Transverse colon (tissue), 4 donors: ENCODE data around the gene WDR64. TPM values are rescaled to one million over a fixed set of nuclear protein-coding genes. Genes with fewer than 3 reads are reported as not detected.

ENCODE experiments used
- DNase-seq: peaks from one replicate; pipeline ENCODE4 v3.0.0-alpha.2; 2019
- H3K27ac ChIP-seq, 4 donors: fragments of 200-600 bp; sonication (generic); 2 replicates each; pipeline ENCODE4 v1.5.1; 2016 to 2018; ENCODE audit warnings: inconsistent platforms in 4 of 4
- H3K27me3 ChIP-seq: fragments of 200-600 bp; sonication (generic); 2 replicates; pipeline ENCODE4 v1.5.1; 2017; ENCODE audit warnings: inconsistent platforms
- H3K36me3 ChIP-seq, 4 donors: fragments of 200-600 bp; sonication (generic); 2 replicates each; pipeline ENCODE4 v1.5.1; 2017 to 2019; ENCODE audit warnings: inconsistent platforms in 4 of 4
- H3K4me1 ChIP-seq, 4 donors: fragments of 200-600 bp; sonication (generic); 2 replicates each; pipeline ENCODE4 v1.5.1; 2017 to 2020; ENCODE audit warnings: inconsistent platforms in 4 of 4
- H3K4me3 ChIP-seq, 4 donors: fragments of 200-600 bp; sonication (generic); 1 replicate in 1 of 4; 2 replicates in 3 of 4; pipeline versions ENCODE4 v1.5.1 to v1.6.1; 2017 to 2019; ENCODE audit warnings: inconsistent platforms in 4 of 4
- H3K9me3 ChIP-seq, 2 donors: fragments of 200-600 bp; sonication (generic); 2 replicates each; pipeline ENCODE4 v1.5.1; 2017 to 2019; ENCODE audit warnings: inconsistent platforms in 2 of 2
- EP300 ChIP-seq: sonication (generic); formaldehyde crosslinking; IDR thresholded peaks from one replicate; pipeline ENCODE4 v1.6.1; 2017; ENCODE audit warnings: antibody characterized with exemption, low read depth
- POLR2A ChIP-seq: fragments of 450-650 bp; IDR thresholded peaks from one replicate; pipeline ENCODE4 v1.6.1; 2016; ENCODE audit warnings: antibody characterized with exemption, mild to moderate bottlenecking, moderate library complexity
- POLR2AphosphoS5 ChIP-seq, 3 donors: sonication (generic); formaldehyde crosslinking; IDR thresholded peaks; one replicate each; pipeline ENCODE4 v1.6.1; 2016; ENCODE audit warnings: antibody characterized with exemption in 3 of 3
- WGBS, 2 donors: methylation state at CpG; one replicate each; pipeline ENCODE4 v1.1.5; 2018; ENCODE audit warnings: low coverage in 1 of 2; 5-methylcytosine and 5-hydroxymethylcytosine counted together
- in situ Hi-C, 4 donors: fragments of 200-750 bp; cut with MboI; loops; one replicate each; pipeline versions ENCODE4 v1.15.0 to v1.15.1; 2017; ENCODE audit warnings: low sequenced_read_pairs in 3 of 4, low pct_ligation_motif_present in 1 of 4, low pct_unique_long_range_greater_than_20kb in 1 of 4
- intact Hi-C: fragments of 100-400 bp; cut with DNase I; formaldehyde crosslinking; loops from one replicate; pipeline ENCODE4 v1.15.1; 2023; ENCODE audit warnings: low total_unique reads
- total RNA-seq, 4 donors: library from RNA; depleted of rRNA; stranded (reverse); fragments of >200 nt; gene quantifications; one replicate each; pipeline ENCODE4 v1.1.0, GENCODE V29; 2016
- TF ChIP-seq, protein P1 (sequence below), 5 experiments: fragments of 200-600 bp in 3 of 5; fragments of 450-650 bp in 2 of 5; sonication (generic) in 3 of 5; IDR thresholded peaks; 1 replicate in 2 of 5; 2 replicates in 3 of 5; pipeline ENCODE4 v1.5.1; 2016 to 2017; ENCODE audit warnings: antibody characterized with exemption in 5 of 5, inconsistent platforms in 3 of 5, mild to moderate bottlenecking in 2 of 5, moderate library complexity in 1 of 5

Gene WDR64
- total RNA-seq, 4 donors from 2014 or later = not detected

DNA sequence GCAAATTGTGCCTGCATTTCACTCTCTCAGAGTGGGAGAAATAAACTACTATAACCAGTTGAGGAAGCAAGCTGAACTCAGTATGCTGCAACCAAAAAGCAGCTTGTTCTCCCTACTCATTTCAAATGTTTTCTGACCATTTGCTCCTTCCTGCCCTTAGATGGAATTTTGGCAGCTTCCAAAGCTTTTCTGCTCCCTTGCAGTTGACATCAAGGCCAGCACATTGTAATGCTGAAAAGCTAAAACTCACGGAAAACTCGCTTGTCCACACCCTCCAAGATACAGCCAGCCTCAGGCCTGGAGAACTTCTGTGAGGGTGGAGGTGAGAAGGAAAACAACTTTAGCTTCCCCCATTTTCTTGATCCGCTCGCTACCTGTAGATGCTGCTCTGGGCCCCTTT, 6.9 kb upstream of the WDR64 start:
- WGBS, 2 donors = 87 to 100% methylated on average over 2 to 4 of the region's 4 CpGs
- Histone ChIP-seq H3K9me3 (no peaks in the 10 kb centered on the region), H3K27ac (no peak overlapping the region), H3K4me1 (peaks cover 0 to 7% (median 3%) of the 10 kb centered on the region in 4 donors), H3K27me3 (no peaks in the 10 kb centered on the region), H3K4me3 (no peak overlapping the region), H3K36me3 (no peaks in the 10 kb centered on the region)
- DNase-seq = no peak
- TF ChIP-seq, protein P1, sequence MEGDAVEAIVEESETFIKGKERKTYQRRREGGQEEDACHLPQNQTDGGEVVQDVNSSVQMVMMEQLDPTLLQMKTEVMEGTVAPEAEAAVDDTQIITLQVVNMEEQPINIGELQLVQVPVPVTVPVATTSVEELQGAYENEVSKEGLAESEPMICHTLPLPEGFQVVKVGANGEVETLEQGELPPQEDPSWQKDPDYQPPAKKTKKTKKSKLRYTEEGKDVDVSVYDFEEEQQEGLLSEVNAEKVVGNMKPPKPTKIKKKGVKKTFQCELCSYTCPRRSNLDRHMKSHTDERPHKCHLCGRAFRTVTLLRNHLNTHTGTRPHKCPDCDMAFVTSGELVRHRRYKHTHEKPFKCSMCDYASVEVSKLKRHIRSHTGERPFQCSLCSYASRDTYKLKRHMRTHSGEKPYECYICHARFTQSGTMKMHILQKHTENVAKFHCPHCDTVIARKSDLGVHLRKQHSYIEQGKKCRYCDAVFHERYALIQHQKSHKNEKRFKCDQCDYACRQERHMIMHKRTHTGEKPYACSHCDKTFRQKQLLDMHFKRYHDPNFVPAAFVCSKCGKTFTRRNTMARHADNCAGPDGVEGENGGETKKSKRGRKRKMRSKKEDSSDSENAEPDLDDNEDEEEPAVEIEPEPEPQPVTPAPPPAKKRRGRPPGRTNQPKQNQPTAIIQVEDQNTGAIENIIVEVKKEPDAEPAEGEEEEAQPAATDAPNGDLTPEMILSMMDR (IDR thresholded peaks at IDR 0.05) = no peak
- TF ChIP-seq EP300 (no peak), POLR2AphosphoS5 (IDR thresholded peaks at IDR 0.05) (no peak), POLR2A (no peak)
- intact Hi-C loops = no loop called here
- in situ Hi-C loops = loop anchor here in 1 of 4 donors (25.0 kb wide), 1 partner anchor 108 kb away; the partner anchor contains the start of gene KMO

DNA sequence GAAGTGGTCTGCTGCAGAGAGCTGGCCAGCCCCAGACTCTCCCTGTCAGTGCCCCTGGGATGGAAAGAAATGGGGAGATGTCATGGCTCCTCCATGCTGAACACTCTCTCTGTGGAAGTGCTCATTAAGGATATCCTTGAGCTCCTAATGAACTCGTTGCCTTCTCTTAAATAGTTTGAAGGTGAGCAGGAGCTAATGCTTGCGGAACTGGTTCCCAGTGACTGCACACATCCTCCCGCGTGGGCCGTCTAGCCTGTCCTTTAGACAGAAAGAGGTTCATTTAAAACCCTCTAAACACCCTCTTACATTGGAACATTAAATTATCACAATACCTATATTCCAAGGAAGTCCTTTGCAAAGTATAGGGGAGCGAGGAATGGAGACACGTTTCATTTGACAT, 5.9 kb upstream of the WDR64 start:
- Histone ChIP-seq H3K36me3 (no peaks in the 10 kb centered on the region), H3K27me3 (no peaks in the 10 kb centered on the region), H3K4me1 (no peaks in the 10 kb centered on the region), H3K4me3 (no peak overlapping the region), H3K9me3 (no peaks in the 10 kb centered on the region), H3K27ac (no peak overlapping the region)
- in situ Hi-C loops (loop anchor here in 1 of 4 donors (25.0 kb wide), 1 partner anchor 109 kb away; the partner anchor contains the start of gene KMO), intact Hi-C loops (no loop called here)
- no peak for TF ChIP-seq EP300
- TF ChIP-seq, protein P1 (IDR thresholded peaks at IDR 0.05) = no peak
- TF ChIP-seq POLR2A = no peak
- no peak for TF ChIP-seq POLR2AphosphoS5 (IDR thresholded peaks at IDR 0.05)
- no peak for DNase-seq
- WGBS, 2 donors = 71 to 92% methylated on average over 5 to 7 of the region's 7 CpGs

DNA sequence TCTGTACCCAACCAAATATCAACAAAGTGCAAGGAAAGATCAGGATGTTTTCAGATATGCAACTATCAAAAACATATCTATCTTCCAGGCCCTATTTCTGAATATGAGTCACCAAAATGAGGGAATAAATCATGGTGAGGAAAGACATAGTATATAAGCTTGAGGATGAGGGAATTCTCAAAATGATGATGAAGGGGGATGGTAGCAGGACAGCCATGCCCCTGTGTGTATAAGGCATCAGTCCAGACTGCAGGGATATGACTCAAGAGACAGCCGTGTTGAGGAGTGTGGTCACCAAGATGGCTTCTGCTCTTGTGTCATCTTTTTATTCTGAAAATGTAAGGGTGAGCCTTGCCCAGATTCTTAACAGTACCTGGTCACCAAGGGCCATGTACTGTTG, 4.4 kb upstream of the WDR64 start:
- Histone ChIP-seq H3K27me3 (no peaks in the 10 kb centered on the region), H3K9me3 (no peaks in the 10 kb centered on the region), H3K27ac (no peak overlapping the region), H3K4me3 (no peak overlapping the region), H3K4me1 (no peaks in the 10 kb centered on the region), H3K36me3 (no peaks in the 10 kb centered on the region)
- WGBS, 2 donors = 50 to 83% methylated on average over 1 of the region's 1 CpG
- no peak for TF ChIP-seq POLR2AphosphoS5 (IDR thresholded peaks at IDR 0.05)
- TF ChIP-seq, protein P1 (IDR thresholded peaks at IDR 0.05) = no peak
- no peak for TF ChIP-seq EP300
- TF ChIP-seq POLR2A = no peak
- DNase-seq = no peak
- in situ Hi-C loops = loop anchor here in 1 of 4 donors (25.0 kb wide), 1 partner anchor 110 kb away; the partner anchor contains the start of gene KMO
- intact Hi-C loops = no loop called here

DNA sequence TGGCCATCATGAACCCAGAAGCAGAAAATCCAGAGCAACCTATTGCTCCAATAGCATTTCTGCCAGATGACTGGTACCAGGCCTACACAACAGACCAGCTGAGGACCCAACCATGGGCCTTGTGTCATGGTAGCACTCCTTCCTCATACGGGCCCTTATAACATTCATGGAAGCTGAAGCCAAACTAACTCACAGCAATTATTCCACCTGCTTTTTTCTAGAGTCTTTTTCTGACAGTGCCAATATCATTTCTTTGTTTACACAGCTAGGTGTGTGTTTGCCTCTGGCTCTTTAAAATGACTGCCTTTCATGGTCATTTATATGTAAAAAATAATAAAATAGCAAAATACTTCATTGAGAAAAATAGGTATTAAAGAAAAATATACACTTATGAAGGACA, 3.9 kb upstream of the WDR64 start:
- DNase-seq = no peak
- H3K9me3 ChIP-seq = no peaks in the 10 kb centered on the region
- 50 to 73% methylated on average over 1 of the region's 1 CpG for WGBS, 2 donors
- no peaks in the 10 kb centered on the region for H3K36me3 ChIP-seq
- H3K27me3 ChIP-seq = no peaks in the 10 kb centered on the region
- no peak overlapping the region for H3K4me3 ChIP-seq
- H3K27ac ChIP-seq = no peak overlapping the region
- TF ChIP-seq, protein P1 (IDR thresholded peaks at IDR 0.05) = no peak
- TF ChIP-seq EP300 (no peak), POLR2A (no peak), POLR2AphosphoS5 (IDR thresholded peaks at IDR 0.05) (no peak)
- in situ Hi-C loops (loop anchor here in 1 of 4 donors (25.0 kb wide), 1 partner anchor 111 kb away; the partner anchor contains the start of gene KMO), intact Hi-C loops (no loop called here)
- no peaks in the 10 kb centered on the region for H3K4me1 ChIP-seq
